GM19467 (cell line): ENCODE results near the gene WASF2.
"Not testable (repeated sequence)": the region's sequence is repeated elsewhere in the genome, so short reads cannot be mapped to it uniquely, and the experiment has no call there.

Source experiments
- ATAC-seq: cut with Tn5 transposase; IDR thresholded peaks from one replicate; pipeline ENCODE4 v1.9.1; 2021; ENCODE audit warnings: mild to moderate bottlenecking, moderate library complexity; ENCODE audit not compliant: unreplicated experiment

WASF2 gene

GRCh38 chr1:27427329-27427728 is 62.6 kb downstream of the WASF2 start:
- ATAC-seq = no peak

- no peak for ATAC-seq
Measured at GRCh38 chr1:27423709-27424108, 66.3 kb downstream of the WASF2 start.

- peak; percentile 54 for ATAC-seq
Measured at GRCh38 chr1:27418326-27419185, 71.4 kb downstream of the WASF2 start.

GRCh38 chr1:27417713-27418112 is 72.3 kb downstream of the WASF2 start:
- no peak for ATAC-seq

GRCh38 chr1:27416387-27417111 is 73.4 kb downstream of the WASF2 start:
- no peak for ATAC-seq

- no peak for ATAC-seq
Measured at GRCh38 chr1:27414091-27414490, 75.9 kb downstream of the WASF2 start.

- ATAC-seq = no peak
Measured at GRCh38 chr1:27413004-27413403, 77.0 kb downstream of the WASF2 start.

GRCh38 chr1:27412502-27412901 is 77.5 kb downstream of the WASF2 start:
- no peak for ATAC-seq

GRCh38 chr1:27410709-27411108 is 79.3 kb downstream of the WASF2 start:
- no peak for ATAC-seq

GRCh38 chr1:27409669-27410068 is 80.3 kb downstream of the WASF2 start:
- no peak for ATAC-seq

- no peak for ATAC-seq
Measured at GRCh38 chr1:27408151-27408550, 81.8 kb downstream of the WASF2 start.

- ATAC-seq = not testable (repeated sequence)
Measured at GRCh38 chr1:27406791-27407190, 83.2 kb downstream of the WASF2 start.

- ATAC-seq = no peak
Measured at GRCh38 chr1:27406362-27406680, 83.6 kb downstream of the WASF2 start.

- ATAC-seq = not testable (repeated sequence)
Measured at GRCh38 chr1:27405598-27406361, 84.2 kb downstream of the WASF2 start.

- no peak for ATAC-seq
Measured at GRCh38 chr1:27405074-27405473, 84.9 kb downstream of the WASF2 start.

GRCh38 chr1:27403931-27404330 is 86.0 kb downstream of the WASF2 start:
- ATAC-seq = no peak

- ATAC-seq = no peak
Measured at GRCh38 chr1:27403065-27403726, 86.8 kb downstream of the WASF2 start.

GRCh38 chr1:27402349-27402754 is 87.6 kb downstream of the WASF2 start:
- no peak for ATAC-seq

- no peak for ATAC-seq
Measured at GRCh38 chr1:27400963-27401341, 89.0 kb downstream of the WASF2 start.

- ATAC-seq = no peak
Measured at GRCh38 chr1:27400082-27400962, 89.6 kb downstream of the WASF2 start.
